GM12878 (cell line): ENCODE results near the gene NFILZ. TPM values are rescaled to one million over a fixed set of nuclear protein-coding genes. Genes with fewer than 3 reads are reported as not detected.

Experiments
- ATAC-seq: fragments of 200-7000 bp; cut with Tn5 transposase; 3 replicates; pipeline ENCODE4 v1.9.1; 2020; ENCODE audit warnings: mild to moderate bottlenecking, moderate library complexity
- BruUV-seq: library from RNA; stranded (reverse); fragments of 400-500 nt; replicated peaks from 2 replicates; lab custom pipeline; 2021; lab: Mats Ljungman, UMichigan
- CTCF ChIA-PET: fragments of 300-600 bp; sonication (Branson Sonifier 250); formaldehyde crosslinking; extraction: SDS; loops from one replicate; lab custom pipeline; 2021; ENCODE audit warnings: inconsistent platforms; lab: Yijun Ruan, JAX
- POLR2A ChIA-PET: fragments of 350-600 bp; formaldehyde crosslinking; extraction: SDS; loops from one replicate; lab custom pipeline; 2021; ENCODE audit warnings: inconsistent platforms; lab: Charles Lee
- RAD21 ChIA-PET: fragments of 300-600 bp; sonication (Branson Sonifier 250); formaldehyde crosslinking; loops from one replicate; lab custom pipeline; 2023; ENCODE audit warnings: antibody characterized with exemption; ENCODE audit not compliant: unreplicated experiment; lab: Charles Lee
- SMC1A ChIA-PET: fragments of 300-600 bp; sonication (Branson Sonifier 250); formaldehyde crosslinking; loops from one replicate; lab custom pipeline; 2023; ENCODE audit not compliant: unreplicated experiment, uncharacterized antibody; lab: Charles Lee
- DNase-seq: peaks from one replicate; pipeline ENCODE4 v3.0.0-alpha.2; 2011; ENCODE audit warnings: low read depth, low spot score
- FAIRE-seq: peaks from 3 replicates; lab custom pipeline; 2011; peaks lifted over from hg19 to GRCh38; lab: Jason Lieb, UNC
- H2AFZ ChIP-seq: 2 replicates; pipeline ENCODE4 v1.6.0; 2011; ENCODE audit warnings: low read depth, low read length, control low read depth; ENCODE audit not compliant: control insufficient read depth
- H3K27ac ChIP-seq: 2 replicates; pipeline ENCODE4 v1.5.1; 2011; ENCODE audit warnings: control low read depth; ENCODE audit not compliant: control insufficient read depth, insufficient read depth
- H3K27me3 ChIP-seq, 2 experiments: replicated peaks in 1 of 2; 2 replicates each; pipeline versions ENCODE4 v1.6.0 to v1.6.1; 2011; ENCODE audit warnings: low read length in 1 of 2; ENCODE audit not compliant: control insufficient read depth in 2 of 2, insufficient read depth in 2 of 2
- H3K36me3 ChIP-seq, 2 experiments: 2 replicates each; pipeline ENCODE4 v1.5.1; 2011; ENCODE audit warnings: low read length in 1 of 2; ENCODE audit not compliant: control insufficient read depth in 2 of 2, insufficient read depth in 2 of 2
- H3K4me1 ChIP-seq: 2 replicates; pipeline ENCODE4 v1.6.1; 2011; ENCODE audit warnings: mild to moderate bottlenecking, low read length, moderate library complexity, mixed read lengths; ENCODE audit not compliant: control insufficient read depth, insufficient read depth
- H3K4me2 ChIP-seq: 2 replicates; pipeline ENCODE4 v1.6.0; 2011; ENCODE audit warnings: control low read depth; ENCODE audit not compliant: control insufficient read depth, insufficient read depth
- H3K4me3 ChIP-seq: fragments of 200-600 bp; sonication (generic); 2 replicates; pipeline ENCODE4 v1.5.1; 2016
- H3K79me2 ChIP-seq: 2 replicates; pipeline ENCODE4 v1.6.0; 2011; ENCODE audit warnings: low read length; ENCODE audit not compliant: control insufficient read depth, insufficient read depth
- H3K9ac ChIP-seq: 2 replicates; pipeline ENCODE4 v1.8.0; 2011; ENCODE audit warnings: low read length, control low read depth, mixed read lengths; ENCODE audit not compliant: control insufficient read depth, insufficient read depth
- H3K9me3 ChIP-seq: replicated peaks from 3 replicates; pipeline ENCODE4 v1.5.1; 2011; ENCODE audit warnings: mild to moderate bottlenecking, low read length; ENCODE audit not compliant: control insufficient read depth, insufficient read depth
- H4K20me1 ChIP-seq: 2 replicates; pipeline ENCODE4 v1.6.0; 2011; ENCODE audit not compliant: control insufficient read depth, insufficient read depth
- ATF7 ChIP-seq: fragments of 450-650 bp; IDR thresholded peaks from 2 replicates; pipeline ENCODE4 v1.6.1; 2016; ENCODE audit warnings: low read depth, mild to moderate bottlenecking
- CHD1 ChIP-seq: IDR thresholded peaks from 2 replicates; pipeline ENCODE4 v1.6.1; 2012; ENCODE audit warnings: low read depth, low read length, improper control_type of control experiment
- CHD2 ChIP-seq: IDR thresholded peaks from 2 replicates; pipeline ENCODE4 v1.6.1; 2011; ENCODE audit warnings: low read depth, low read length, improper control_type of control experiment, borderline replicate concordance
- EP300 ChIP-seq, 2 experiments: fragments of 150-350 bp in 1 of 2; IDR thresholded peaks; 2 replicates each; pipeline ENCODE4 v1.6.1; 2011 to 2012; ENCODE audit warnings: low read depth in 2 of 2, low read length in 2 of 2, borderline replicate concordance in 1 of 2, improper control_type of control experiment in 1 of 2, inconsistent platforms in 1 of 2; ENCODE audit not compliant: control insufficient read depth in 1 of 2
- HDAC6 ChIP-seq: fragments of 200-600 bp; sonication (generic); IDR thresholded peaks from one replicate; pipeline ENCODE4 v1.8.0; 2017; ENCODE audit warnings: antibody characterized with exemption; ENCODE audit not compliant: unreplicated experiment
- IKZF2 ChIP-seq, 2 experiments: fragments of 450-650 bp; IDR thresholded peaks; 2 replicates each; pipeline ENCODE4 v1.6.1; 2017; ENCODE audit warnings: mild to moderate bottlenecking in 2 of 2, moderate library complexity in 2 of 2
- NR2F1 ChIP-seq: fragments of 450-650 bp; conservative IDR thresholded peaks from 2 replicates; pipeline ENCODE4 v1.6.1; 2017; ENCODE audit warnings: mild to moderate bottlenecking
- SP1 ChIP-seq: IDR thresholded peaks from one replicate; pipeline ENCODE4 v1.6.1; 2011; ENCODE audit warnings: low read depth, low read length
- SREBF2 ChIP-seq: IDR thresholded peaks from 2 replicates; pipeline ENCODE4 v1.6.1; 2012; ENCODE audit warnings: mild to moderate bottlenecking, low read length
- SUPT20H ChIP-seq: IDR thresholded peaks from 2 replicates; pipeline ENCODE4 v1.6.1; 2011; ENCODE audit warnings: low read depth, mild to moderate bottlenecking, low read length, moderate library complexity, borderline replicate concordance; ENCODE audit not compliant: control insufficient read depth
- TBL1XR1 ChIP-seq: IDR thresholded peaks from 2 replicates; pipeline ENCODE4 v1.6.1; 2012; ENCODE audit warnings: low read depth, low read length, improper control_type of control experiment
- ZNF622 ChIP-seq: fragments of 450-650 bp; IDR thresholded peaks from 2 replicates; pipeline ENCODE4 v1.6.1; 2017; ENCODE audit warnings: mild to moderate bottlenecking, inconsistent platforms
- WGBS: methylation state at CpG from one replicate; pipeline ENCODE4 v1.1.6; 2016; ENCODE audit warnings: low lambda C conversion rate; ENCODE audit not compliant: insufficient replicate concordance, insufficient coverage; ENCODE audit errors: missing lambda C conversion rate; 5-methylcytosine and 5-hydroxymethylcytosine counted together
- in situ Hi-C: fragments of 300-500 bp; cut with MboI; formaldehyde crosslinking; loops from 9 replicates; pipeline ENCODE4 v1.14.3; 2018; ENCODE audit warnings: mixed read lengths
- intact Hi-C: fragments of 100-400 bp; cut with micrococcal nuclease; formaldehyde crosslinking; loops from one replicate; pipeline ENCODE4 v1.14.2; 2022; ENCODE audit not compliant: unreplicated experiment
- polyA plus RNA-seq, 11 experiments: library from polyadenylated mRNA; depleted of rRNA in 4 of 11; unstranded in 6 of 11; stranded (reverse) in 5 of 11; fragments of >200 nt; fragmentation: Nextera tagmentation in 4 of 11; fragmentation: Illumina TruSeq in 1 of 11; extraction: Ambion mirVana in 4 of 11; extraction: Trizol in 1 of 11; gene quantifications; 1 replicate in 1 of 11; 2 replicates in 10 of 11; pipeline versions ENCODE4 v1.2.1 to v1.2.3, GENCODE V29; 2011 to 2016; ENCODE audit warnings: inconsistent platforms in 2 of 11, missing spikeins in 2 of 11, low read depth in 1 of 11
- total RNA-seq, 4 experiments: library from RNA; depleted of rRNA in 3 of 4; stranded (reverse); fragments of >200 nt in 3 of 4; fragmentation: Illumina TruSeq in 1 of 4; extraction: Trizol in 1 of 4; gene quantifications; 2 replicates each; pipeline versions ENCODE4 v1.2.1 to v1.2.3, GENCODE V29; 2013 to 2021
- TF ChIP-seq, protein P1 (sequence below): IDR thresholded peaks from 2 replicates; pipeline ENCODE4 v1.6.1; 2012; ENCODE audit warnings: low read depth, low read length, improper control_type of control experiment
- TF ChIP-seq, protein P2 (sequence below): fragments of 450-650 bp; IDR thresholded peaks from 2 replicates; pipeline ENCODE4 v1.6.1; 2016; ENCODE audit warnings: mild to moderate bottlenecking, moderate library complexity, borderline replicate concordance
- TF ChIP-seq, protein P3 (sequence below): IDR thresholded peaks from 2 replicates; pipeline ENCODE4 v1.6.1; 2012; ENCODE audit warnings: low read depth, low read length, improper control_type of control experiment

NFILZ gene
- total and polyA plus RNA-seq, 10 of the 15 experiments (the other 5 are each of a cell fraction or from before 2014, with no cell fraction given), result not detected

DNA sequence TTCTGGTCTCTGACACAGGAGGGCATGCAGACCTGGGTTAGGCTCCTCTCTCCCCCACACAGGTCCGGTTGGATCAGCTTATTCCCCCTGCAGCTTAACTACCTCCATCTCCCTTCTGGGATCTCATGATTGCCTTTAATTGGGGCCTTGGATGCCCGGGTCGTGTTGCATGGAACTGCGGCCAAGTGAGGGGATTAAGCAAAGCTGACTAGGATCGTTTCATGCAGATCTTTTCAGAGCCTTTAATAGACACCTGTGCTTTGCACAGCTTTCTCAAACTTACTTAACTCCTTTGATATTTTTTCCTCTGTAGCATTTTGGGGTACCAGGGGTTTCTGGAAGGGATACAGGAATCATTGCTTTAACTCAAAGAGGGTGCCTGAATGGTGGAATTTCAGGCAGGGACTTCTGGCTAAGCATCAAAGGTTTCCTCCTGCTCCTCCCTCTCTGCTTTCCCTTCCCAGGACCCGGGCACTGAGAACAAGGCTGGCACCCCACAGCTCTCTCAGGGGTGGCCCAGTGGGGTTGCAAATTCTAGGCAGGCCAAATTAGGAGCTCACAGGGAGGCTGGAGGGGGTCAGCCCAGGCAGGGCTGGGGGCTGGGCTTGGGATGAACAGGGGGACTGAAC, 477 bp downstream of the NFILZ start:
- H4K20me1 ChIP-seq, result no peaks in the 10 kb centered on the region
- 17% methylated on average over 6 of the region's 6 CpGs for WGBS
- no peak for FAIRE-seq
- H3K4me1 ChIP-seq, result no peaks in the 10 kb centered on the region
- H3K79me2 ChIP-seq, result no peaks in the 10 kb centered on the region
- POLR2A ChIA-PET, result no interaction called here
- H3K4me3 ChIP-seq, result no peak overlapping the region
- no peaks in the 10 kb centered on the region; the same call in 2 of the 3 replicates for H3K9me3 ChIP-seq
- ATAC-seq, result no peak
- no peak for DNase-seq
- H3K27me3 ChIP-seq, result no peaks in the 10 kb centered on the region
- intact Hi-C loops, result no loop called here
- H3K27ac ChIP-seq, result no peak overlapping the region
- H2AFZ ChIP-seq, result no peak overlapping the region
- in situ Hi-C loops, result no loop called here
- SMC1A ChIA-PET, result no interaction called here
- no peaks in the 10 kb centered on the region for H3K36me3 ChIP-seq
- RAD21 ChIA-PET, result no interaction called here
- no peak overlapping the region for H3K4me2 ChIP-seq
- no peak overlapping the region for H3K9ac ChIP-seq
- BruUV-seq, result no TSS peak
- TF ChIP-seq HDAC6, result no peak
- no peak for TF ChIP-seq ZNF622
- no peak for TF ChIP-seq SUPT20H
- TF ChIP-seq CHD2, result no peak
- no peak for TF ChIP-seq EP300 (IDR thresholded peaks at IDR 0.05; ENCODE audit: borderline replicate concordance in 1 of 2, control insufficient read depth in 1 of 2, low read depth in 2 of 2, low read length in 2 of 2)
- TF ChIP-seq, protein P1, sequence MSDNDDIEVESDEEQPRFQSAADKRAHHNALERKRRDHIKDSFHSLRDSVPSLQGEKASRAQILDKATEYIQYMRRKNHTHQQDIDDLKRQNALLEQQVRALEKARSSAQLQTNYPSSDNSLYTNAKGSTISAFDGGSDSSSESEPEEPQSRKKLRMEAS, result no peak
- no peak for TF ChIP-seq SREBF2
- TF ChIP-seq NR2F1, result no peak
- no peak for TF ChIP-seq SP1
- TF ChIP-seq IKZF2 (IDR thresholded peaks at IDR 0.05), result no peak
- TF ChIP-seq, protein P2, sequence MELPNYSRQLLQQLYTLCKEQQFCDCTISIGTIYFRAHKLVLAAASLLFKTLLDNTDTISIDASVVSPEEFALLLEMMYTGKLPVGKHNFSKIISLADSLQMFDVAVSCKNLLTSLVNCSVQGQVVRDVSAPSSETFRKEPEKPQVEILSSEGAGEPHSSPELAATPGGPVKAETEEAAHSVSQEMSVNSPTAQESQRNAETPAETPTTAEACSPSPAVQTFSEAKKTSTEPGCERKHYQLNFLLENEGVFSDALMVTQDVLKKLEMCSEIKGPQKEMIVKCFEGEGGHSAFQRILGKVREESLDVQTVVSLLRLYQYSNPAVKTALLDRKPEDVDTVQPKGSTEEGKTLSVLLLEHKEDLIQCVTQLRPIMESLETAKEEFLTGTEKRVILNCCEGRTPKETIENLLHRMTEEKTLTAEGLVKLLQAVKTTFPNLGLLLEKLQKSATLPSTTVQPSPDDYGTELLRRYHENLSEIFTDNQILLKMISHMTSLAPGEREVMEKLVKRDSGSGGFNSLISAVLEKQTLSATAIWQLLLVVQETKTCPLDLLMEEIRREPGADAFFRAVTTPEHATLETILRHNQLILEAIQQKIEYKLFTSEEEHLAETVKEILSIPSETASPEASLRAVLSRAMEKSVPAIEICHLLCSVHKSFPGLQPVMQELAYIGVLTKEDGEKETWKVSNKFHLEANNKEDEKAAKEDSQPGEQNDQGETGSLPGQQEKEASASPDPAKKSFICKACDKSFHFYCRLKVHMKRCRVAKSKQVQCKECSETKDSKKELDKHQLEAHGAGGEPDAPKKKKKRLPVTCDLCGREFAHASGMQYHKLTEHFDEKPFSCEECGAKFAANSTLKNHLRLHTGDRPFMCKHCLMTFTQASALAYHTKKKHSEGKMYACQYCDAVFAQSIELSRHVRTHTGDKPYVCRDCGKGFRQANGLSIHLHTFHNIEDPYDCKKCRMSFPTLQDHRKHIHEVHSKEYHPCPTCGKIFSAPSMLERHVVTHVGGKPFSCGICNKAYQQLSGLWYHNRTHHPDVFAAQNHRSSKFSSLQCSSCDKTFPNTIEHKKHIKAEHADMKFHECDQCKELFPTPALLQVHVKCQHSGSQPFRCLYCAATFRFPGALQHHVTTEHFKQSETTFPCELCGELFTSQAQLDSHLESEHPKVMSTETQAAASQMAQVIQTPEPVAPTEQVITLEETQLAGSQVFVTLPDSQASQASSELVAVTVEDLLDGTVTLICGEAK, result no peak
- no peak for TF ChIP-seq CHD1
- TF ChIP-seq TBL1XR1, result no peak
- no peak for TF ChIP-seq ATF7
- TF ChIP-seq, protein P3, sequence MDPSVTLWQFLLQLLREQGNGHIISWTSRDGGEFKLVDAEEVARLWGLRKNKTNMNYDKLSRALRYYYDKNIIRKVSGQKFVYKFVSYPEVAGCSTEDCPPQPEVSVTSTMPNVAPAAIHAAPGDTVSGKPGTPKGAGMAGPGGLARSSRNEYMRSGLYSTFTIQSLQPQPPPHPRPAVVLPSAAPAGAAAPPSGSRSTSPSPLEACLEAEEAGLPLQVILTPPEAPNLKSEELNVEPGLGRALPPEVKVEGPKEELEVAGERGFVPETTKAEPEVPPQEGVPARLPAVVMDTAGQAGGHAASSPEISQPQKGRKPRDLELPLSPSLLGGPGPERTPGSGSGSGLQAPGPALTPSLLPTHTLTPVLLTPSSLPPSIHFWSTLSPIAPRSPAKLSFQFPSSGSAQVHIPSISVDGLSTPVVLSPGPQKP, result no peak
- CTCF ChIA-PET, result interaction anchor here (0.6 to 1.1 kb wide), 2 partner anchors 13 to 14 kb away, joined by 4 read pairs; no protein-coding TSS in a partner anchor
